HepG2 (cell line): ENCODE data around the gene ZIC2. TPM values are rescaled to one million over a fixed set of nuclear protein-coding genes. Genes with fewer than 3 reads are reported as not detected.

Experiments
- ARNT2 ChIP-seq: sonication (generic); formaldehyde crosslinking; IDR thresholded peaks from 2 replicates; pipeline ENCODE4 v1.8.0; 2022; ENCODE audit warnings: mild to moderate bottlenecking, low read depth, missing genetic modification reagents, moderate library complexity
- FOXJ3 ChIP-seq: sonication (generic); formaldehyde crosslinking; IDR thresholded peaks from 2 replicates; pipeline ENCODE4 v1.4.0; 2020; ENCODE audit warnings: missing genetic modification reagents, mild to moderate bottlenecking, borderline replicate concordance
- GFI1 ChIP-seq: sonication (generic); formaldehyde crosslinking; IDR thresholded peaks from 2 replicates; pipeline ENCODE4 v1.5.0; 2020; ENCODE audit warnings: missing genetic modification reagents, mild to moderate bottlenecking, borderline replicate concordance
- MIXL1 ChIP-seq: IDR thresholded peaks from 2 replicates; pipeline ENCODE4 v1.6.1; 2016
- PHF21A ChIP-seq: sonication (generic); formaldehyde crosslinking; IDR thresholded peaks from 2 replicates; pipeline ENCODE4 v1.5.0; 2020; ENCODE audit warnings: mild to moderate bottlenecking, missing genetic modification reagents
- ZMAT3 ChIP-seq: sonication (generic); formaldehyde crosslinking; conservative IDR thresholded peaks from 2 replicates; pipeline ENCODE4 v1.7.0; 2021; ENCODE audit warnings: missing genetic modification reagents
- ZNF720 ChIP-seq: sonication (generic); formaldehyde crosslinking; IDR thresholded peaks from 2 replicates; pipeline ENCODE4 v1.4.0; 2020; ENCODE audit warnings: missing genetic modification reagents
- polyA plus RNA-seq, 8 experiments: library from polyadenylated mRNA; depleted of rRNA in 3 of 8; stranded (reverse) in 7 of 8; unstranded in 1 of 8; fragments of >200 nt; fragmentation: Illumina TruSeq in 4 of 8; extraction: Trizol in 4 of 8; gene quantifications; 2 replicates each; pipeline versions ENCODE4 v1.2.1 to v1.2.3, GENCODE V29; 2011 to 2016; ENCODE audit warnings: low read depth in 4 of 8, missing spikeins in 1 of 8, mixed read lengths in 1 of 8; ENCODE audit not compliant: insufficient read depth in 1 of 8
- total RNA-seq, 5 experiments: library from RNA; depleted of rRNA; stranded (reverse); fragments of >200 nt; fragmentation: Illumina TruSeq; extraction: Trizol; gene quantifications; 2 replicates each; pipeline ENCODE4 v1.2.3, GENCODE V29; 2016; ENCODE audit warnings: low read depth in 1 of 5
- TF ChIP-seq, protein P1 (sequence below): sonication (generic); formaldehyde crosslinking; IDR thresholded peaks from 2 replicates; pipeline ENCODE4 v1.5.1; 2020; ENCODE audit warnings: mild to moderate bottlenecking, moderate library complexity, missing genetic modification reagents
- TF ChIP-seq, protein P2 (sequence below): sonication (generic); formaldehyde crosslinking; IDR thresholded peaks from 2 replicates; pipeline ENCODE4 v1.4.0; 2020; ENCODE audit warnings: missing genetic modification reagents, borderline replicate concordance
- TF ChIP-seq, protein P3 (sequence below): sonication (generic); formaldehyde crosslinking; IDR thresholded peaks from 2 replicates; pipeline ENCODE4 v1.8.1; 2022; ENCODE audit warnings: low read depth, mild to moderate bottlenecking, missing genetic modification reagents
- TF ChIP-seq, protein P4 (sequence below): sonication (generic); formaldehyde crosslinking; IDR thresholded peaks from 2 replicates; pipeline ENCODE4 v1.4.0; 2020; ENCODE audit warnings: missing genetic modification reagents
- TF ChIP-seq, protein P5 (sequence below): sonication (generic); formaldehyde crosslinking; IDR thresholded peaks from 2 replicates; pipeline ENCODE4 v1.4.0; 2020; ENCODE audit warnings: missing genetic modification reagents

ZIC2 gene
- total and polyA plus RNA-seq, 2 of the 13 experiments (the other 11 are each of a cell fraction or from before 2014, with no cell fraction given): 0.13 TPM; not detected in 1

DNA sequence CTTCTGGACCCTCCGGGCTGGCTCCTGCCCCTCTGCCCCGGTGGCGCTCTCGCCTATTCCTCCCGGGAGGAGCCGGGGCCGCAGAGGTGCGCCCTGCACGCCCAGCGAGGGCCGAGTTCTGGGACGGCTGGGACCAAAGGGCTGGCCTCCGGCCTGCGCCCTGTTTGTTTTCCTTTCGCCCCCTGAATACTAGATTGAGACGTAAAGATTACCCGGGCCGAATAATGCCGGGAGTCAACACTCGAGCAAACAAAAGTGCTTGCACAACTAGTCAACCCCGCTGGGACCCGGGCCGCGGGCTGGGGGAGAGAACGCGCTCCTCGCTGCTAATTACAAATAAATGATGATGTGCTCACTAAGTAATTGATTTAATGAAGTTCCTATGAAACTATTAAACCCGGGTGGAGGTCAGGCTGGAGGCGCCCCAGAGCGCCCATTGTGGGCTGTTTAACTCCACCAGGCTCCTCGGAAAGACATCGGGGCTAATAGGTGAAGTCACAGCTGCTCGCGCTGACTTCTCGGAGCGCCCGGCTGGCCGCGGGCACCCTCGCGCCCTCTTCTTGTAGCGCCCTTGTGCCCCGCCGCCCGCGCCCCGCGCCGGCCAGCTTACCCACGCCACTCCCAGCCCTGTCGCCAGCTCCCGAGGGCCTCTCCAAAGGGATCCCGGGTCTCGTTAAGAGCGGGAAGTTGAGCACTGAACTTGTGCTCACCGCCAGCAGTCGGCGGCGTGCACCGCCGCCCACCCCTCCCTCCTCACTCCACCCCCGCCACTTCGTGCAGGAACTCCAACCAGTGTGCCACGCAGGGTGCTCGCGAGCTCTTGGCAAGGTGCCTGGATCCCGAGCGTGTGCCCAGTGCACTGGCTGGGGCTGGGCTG lies 24.9 kb upstream of the ZIC2 start (continued):
- TF ChIP-seq, protein P1, sequence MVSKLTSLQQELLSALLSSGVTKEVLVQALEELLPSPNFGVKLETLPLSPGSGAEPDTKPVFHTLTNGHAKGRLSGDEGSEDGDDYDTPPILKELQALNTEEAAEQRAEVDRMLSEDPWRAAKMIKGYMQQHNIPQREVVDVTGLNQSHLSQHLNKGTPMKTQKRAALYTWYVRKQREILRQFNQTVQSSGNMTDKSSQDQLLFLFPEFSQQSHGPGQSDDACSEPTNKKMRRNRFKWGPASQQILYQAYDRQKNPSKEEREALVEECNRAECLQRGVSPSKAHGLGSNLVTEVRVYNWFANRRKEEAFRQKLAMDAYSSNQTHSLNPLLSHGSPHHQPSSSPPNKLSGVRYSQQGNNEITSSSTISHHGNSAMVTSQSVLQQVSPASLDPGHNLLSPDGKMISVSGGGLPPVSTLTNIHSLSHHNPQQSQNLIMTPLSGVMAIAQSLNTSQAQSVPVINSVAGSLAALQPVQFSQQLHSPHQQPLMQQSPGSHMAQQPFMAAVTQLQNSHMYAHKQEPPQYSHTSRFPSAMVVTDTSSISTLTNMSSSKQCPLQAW (CRISPR knock-in tag): peak; percentile 43; the same call in 1 of the 2 replicates
- TF ChIP-seq GFI1 (CRISPR knock-in tag): peak; percentile 68
- TF ChIP-seq, protein P2, sequence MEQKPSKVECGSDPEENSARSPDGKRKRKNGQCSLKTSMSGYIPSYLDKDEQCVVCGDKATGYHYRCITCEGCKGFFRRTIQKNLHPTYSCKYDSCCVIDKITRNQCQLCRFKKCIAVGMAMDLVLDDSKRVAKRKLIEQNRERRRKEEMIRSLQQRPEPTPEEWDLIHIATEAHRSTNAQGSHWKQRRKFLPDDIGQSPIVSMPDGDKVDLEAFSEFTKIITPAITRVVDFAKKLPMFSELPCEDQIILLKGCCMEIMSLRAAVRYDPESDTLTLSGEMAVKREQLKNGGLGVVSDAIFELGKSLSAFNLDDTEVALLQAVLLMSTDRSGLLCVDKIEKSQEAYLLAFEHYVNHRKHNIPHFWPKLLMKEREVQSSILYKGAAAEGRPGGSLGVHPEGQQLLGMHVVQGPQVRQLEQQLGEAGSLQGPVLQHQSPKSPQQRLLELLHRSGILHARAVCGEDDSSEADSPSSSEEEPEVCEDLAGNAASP (CRISPR knock-in tag): peak; percentile 18; the same call in 1 of the 2 replicates
- 0 out of 2 replicates have a peak, but pooled peaks have one; percentile 52 for TF ChIP-seq ARNT2 (CRISPR knock-in tag)
- TF ChIP-seq PHF21A: peak; percentile 93
- TF ChIP-seq, protein P3, sequence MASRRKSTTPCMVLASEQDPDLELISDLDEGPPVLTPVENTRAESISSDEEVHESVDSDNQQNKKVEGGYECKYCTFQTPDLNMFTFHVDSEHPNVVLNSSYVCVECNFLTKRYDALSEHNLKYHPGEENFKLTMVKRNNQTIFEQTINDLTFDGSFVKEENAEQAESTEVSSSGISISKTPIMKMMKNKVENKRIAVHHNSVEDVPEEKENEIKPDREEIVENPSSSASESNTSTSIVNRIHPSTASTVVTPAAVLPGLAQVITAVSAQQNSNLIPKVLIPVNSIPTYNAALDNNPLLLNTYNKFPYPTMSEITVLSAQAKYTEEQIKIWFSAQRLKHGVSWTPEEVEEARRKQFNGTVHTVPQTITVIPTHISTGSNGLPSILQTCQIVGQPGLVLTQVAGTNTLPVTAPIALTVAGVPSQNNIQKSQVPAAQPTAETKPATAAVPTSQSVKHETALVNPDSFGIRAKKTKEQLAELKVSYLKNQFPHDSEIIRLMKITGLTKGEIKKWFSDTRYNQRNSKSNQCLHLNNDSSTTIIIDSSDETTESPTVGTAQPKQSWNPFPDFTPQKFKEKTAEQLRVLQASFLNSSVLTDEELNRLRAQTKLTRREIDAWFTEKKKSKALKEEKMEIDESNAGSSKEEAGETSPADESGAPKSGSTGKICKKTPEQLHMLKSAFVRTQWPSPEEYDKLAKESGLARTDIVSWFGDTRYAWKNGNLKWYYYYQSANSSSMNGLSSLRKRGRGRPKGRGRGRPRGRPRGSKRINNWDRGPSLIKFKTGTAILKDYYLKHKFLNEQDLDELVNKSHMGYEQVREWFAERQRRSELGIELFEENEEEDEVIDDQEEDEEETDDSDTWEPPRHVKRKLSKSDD (CRISPR knock-in tag): 0 out of 2 replicates have a peak, but pooled peaks have one; percentile 31
- TF ChIP-seq ZNF720: no peak
- peak; percentile 23; the same call in 1 of the 2 replicates for TF ChIP-seq MIXL1 (CRISPR knock-in tag)
- TF ChIP-seq, protein P4, sequence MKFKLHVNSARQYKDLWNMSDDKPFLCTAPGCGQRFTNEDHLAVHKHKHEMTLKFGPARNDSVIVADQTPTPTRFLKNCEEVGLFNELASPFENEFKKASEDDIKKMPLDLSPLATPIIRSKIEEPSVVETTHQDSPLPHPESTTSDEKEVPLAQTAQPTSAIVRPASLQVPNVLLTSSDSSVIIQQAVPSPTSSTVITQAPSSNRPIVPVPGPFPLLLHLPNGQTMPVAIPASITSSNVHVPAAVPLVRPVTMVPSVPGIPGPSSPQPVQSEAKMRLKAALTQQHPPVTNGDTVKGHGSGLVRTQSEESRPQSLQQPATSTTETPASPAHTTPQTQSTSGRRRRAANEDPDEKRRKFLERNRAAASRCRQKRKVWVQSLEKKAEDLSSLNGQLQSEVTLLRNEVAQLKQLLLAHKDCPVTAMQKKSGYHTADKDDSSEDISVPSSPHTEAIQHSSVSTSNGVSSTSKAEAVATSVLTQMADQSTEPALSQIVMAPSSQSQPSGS (CRISPR knock-in tag): peak; percentile 32; the same call in 1 of the 2 replicates
- 0 out of 2 replicates have a peak, but pooled peaks have one; percentile 31 for TF ChIP-seq ZMAT3 (CRISPR knock-in tag)
- TF ChIP-seq, protein P5, sequence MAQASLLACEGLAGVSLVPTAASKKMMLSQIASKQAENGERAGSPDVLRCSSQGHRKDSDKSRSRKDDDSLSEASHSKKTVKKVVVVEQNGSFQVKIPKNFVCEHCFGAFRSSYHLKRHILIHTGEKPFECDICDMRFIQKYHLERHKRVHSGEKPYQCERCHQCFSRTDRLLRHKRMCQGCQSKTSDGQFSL (CRISPR knock-in tag): no peak
- peak; percentile 77; the same call in 1 of the 2 replicates for TF ChIP-seq FOXJ3
